Sigmoid colon (tissue), 4 donors: ENCODE data around the gene HECA.

ENCODE experiments used
- CTCF ChIP-seq, 4 experiments: fragments of 450-650 bp in 3 of 4; fragments of 200-600 bp in 1 of 4; IDR thresholded peaks; one replicate each; pipeline ENCODE4 v1.5.1; 2016 to 2019; ENCODE audit warnings: antibody characterized with exemption in 4 of 4, mild to moderate bottlenecking in 3 of 4, moderate library complexity in 2 of 4
- EP300 ChIP-seq, 4 donors: sonication (generic); formaldehyde crosslinking; IDR thresholded peaks; one replicate each; pipeline ENCODE4 v1.6.1; 2017; ENCODE audit warnings: antibody characterized with exemption in 4 of 4
- POLR2A ChIP-seq, 2 donors: fragments of 450-650 bp; IDR thresholded peaks; one replicate each; pipeline ENCODE4 v1.6.1; 2016; ENCODE audit warnings: antibody characterized with exemption in 2 of 2, mild to moderate bottlenecking in 2 of 2, moderate library complexity in 2 of 2
- POLR2AphosphoS5 ChIP-seq, 4 donors: sonication (generic); formaldehyde crosslinking; IDR thresholded peaks; one replicate each; pipeline ENCODE4 v1.6.1; 2017; ENCODE audit warnings: antibody characterized with exemption in 4 of 4

GRCh38 chr6:139181236-139181635 is 46.4 kb downstream of the HECA start:
- TF ChIP-seq CTCF (IDR thresholded peaks at IDR 0.05) (no peak), POLR2A (IDR thresholded peaks at IDR 0.05) (no peak), POLR2AphosphoS5 (IDR thresholded peaks at IDR 0.05) (no peak), EP300 (IDR thresholded peaks at IDR 0.05) (no peak)
